Pancreas (tissue), 10 donors: ENCODE results near the gene CACNA2D3. TPM values are rescaled to one million over a fixed set of nuclear protein-coding genes. Genes with fewer than 3 reads are reported as not detected.

Experiments
- ATAC-seq, 4 donors: fragments of 200-7000 bp; cut with Tn5 transposase; one replicate each; pipeline versions ENCODE4 v1.8.0 to v1.9.1; 2020; ENCODE audit warnings: mild to moderate bottlenecking in 4 of 4, moderate library complexity in 4 of 4
- DNase-seq, 6 donors: peaks; one replicate each; pipeline ENCODE4 v3.0.0-alpha.2; 2020
- FAIRE-seq: peaks from 2 replicates; lab custom pipeline; 2012; peaks lifted over from hg19 to GRCh38; lab: Jason Lieb, UNC
- H3K27ac ChIP-seq, 4 donors: fragments of 200-600 bp; sonication (generic); 1 replicate in 3 of 4; 2 replicates in 1 of 4; pipeline versions ENCODE4 v1.5.0 to v1.8.0; 2020
- H3K27me3 ChIP-seq, 4 donors: fragments of 200-600 bp; one replicate each; pipeline ENCODE4 v1.8.0; 2021
- H3K36me3 ChIP-seq, 3 donors: fragments of 200-600 bp; sonication (generic) in 1 of 3; one replicate each; pipeline versions ENCODE4 v1.5.0 to v1.8.0; 2020 to 2021
- H3K4me1 ChIP-seq, 3 donors: fragments of 200-600 bp; one replicate each; pipeline ENCODE4 v1.8.0; 2021
- H3K4me3 ChIP-seq, 4 donors: fragments of 200-600 bp; sonication (generic) in 2 of 4; one replicate each; pipeline versions ENCODE4 v1.5.0 to v1.8.0; 2020 to 2021
- H3K9me3 ChIP-seq, 4 donors: fragments of 200-600 bp; one replicate each; pipeline ENCODE4 v1.8.0; 2021
- CTCF ChIP-seq, 4 donors: fragments of 200-600 bp; sonication (generic) in 3 of 4; IDR thresholded peaks; one replicate each; pipeline versions ENCODE4 v1.5.0 to v1.8.0; 2021; ENCODE audit warnings: antibody characterized with exemption in 4 of 4
- WGBS, 2 donors: extraction: QIAGEN DNeasy Blood & Tissue Kit; methylation state at CpG; one replicate each; pipeline ENCODE4 v1.1.7; 2013; 5-methylcytosine and 5-hydroxymethylcytosine counted together
- intact Hi-C, 3 donors: fragments of 100-400 bp; cut with DNase I; formaldehyde crosslinking; loops; one replicate each; pipeline versions ENCODE4 v1.11.1 to v1.14.2; 2022
- polyA plus RNA-seq, 2 donors: library from polyadenylated mRNA; stranded (reverse); fragments of 200-250 nt; gene quantifications; one replicate each; pipeline ENCODE4 v1.2.3, GENCODE V29; 2013
- total RNA-seq, 6 donors: library from RNA; stranded (reverse); fragmentation: NEBNext Ultra II Directional in 4 of 6; extraction: Animal tissue kit (Norgen Biotek cat#: 25700) in 4 of 6; gene quantifications; one replicate each; pipeline versions ENCODE4 v1.2.1 to v1.2.4, GENCODE V29; 2021 to 2023
- donor health status: healthy with polysubstance abuse.
- donor health status: DM: no; HTN: no; CAD: no; lungs with moderate emphysema.
- donor health status: DM: no; HTN: no; CAD: no.
- donor health status: control.
- donor health status: control.
- donor health status: Bipolar disorder and iron deficiency.
- donor health status: DM: yes; HTN: yes; CAD: no.
- donor health status: DM: no; HTN: no; CAD: no.
- donor health status: DM: no; HTN: no; CAD: no.
- donor health status: DM: yes; HTN: yes; CAD: no.

CACNA2D3 gene
- total and polyA plus RNA-seq, 8 donors, result 0.19 to 0.75 (median 0.37) TPM; not detected in 2

DNA sequence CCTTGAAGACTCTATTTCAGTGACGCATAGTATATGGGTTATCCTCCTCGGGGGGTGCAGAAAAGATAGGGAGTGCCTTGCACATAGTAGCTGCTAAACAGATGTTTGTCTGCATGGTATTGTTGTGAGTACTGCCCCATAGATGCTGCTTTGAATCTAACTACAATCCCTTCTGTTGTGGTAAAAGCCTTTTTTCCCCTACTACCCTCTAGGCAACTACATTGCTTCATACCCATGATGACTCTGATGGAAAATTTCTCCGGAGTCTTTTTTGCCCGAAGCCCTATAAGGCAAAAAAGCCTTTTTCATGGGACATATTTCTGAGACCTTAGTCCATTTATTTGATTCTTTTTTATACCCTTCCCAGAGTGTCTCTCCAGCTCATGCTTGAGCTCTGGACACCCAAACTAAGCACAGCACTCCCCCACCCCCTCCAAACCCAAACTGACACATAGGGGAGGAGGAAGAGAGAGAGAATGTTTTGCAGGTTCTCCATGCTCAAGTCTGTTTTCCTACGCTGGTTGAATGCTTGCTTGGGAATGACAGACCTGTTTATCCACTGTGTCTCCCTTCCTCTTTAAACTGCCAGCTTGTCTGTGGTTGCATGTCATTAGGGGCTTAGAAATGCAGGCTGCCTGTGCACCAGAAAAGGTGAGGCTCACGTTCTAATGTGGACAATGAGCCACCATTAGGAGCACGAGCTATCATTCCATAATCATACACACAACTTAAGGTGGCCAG is 752.6 kb downstream of the CACNA2D3 start:
- intact Hi-C loops, result no loop called here
- DNase-seq (no peak), ATAC-seq (no peak), FAIRE-seq (no peak)
- no peaks in the 10 kb centered on the region for H3K36me3 ChIP-seq
- H3K27me3 ChIP-seq, result peaks cover 0 to 6% (median 0%) of the 10 kb centered on the region in 4 donors
- H3K27ac ChIP-seq, result no peak overlapping the region
- TF ChIP-seq CTCF (IDR thresholded peaks at IDR 0.05), result no peak
- no peaks in the 10 kb centered on the region for H3K9me3 ChIP-seq
- WGBS, 2 donors, result 63 to 68% methylated on average over 7 of the region's 7 CpGs
- H3K4me3 ChIP-seq, result no peak overlapping the region
- no peaks in the 10 kb centered on the region for H3K4me1 ChIP-seq

GRCh38 chr3:54875596-54876268 is 753.4 kb downstream of the CACNA2D3 start:
- WGBS, 2 donors, result 72 to 79% methylated on average over 8 of the region's 8 CpGs
- Histone ChIP-seq H3K27me3 (peaks cover 0 to 6% (median 0%) of the 10 kb centered on the region in 4 donors), H3K4me1 (no peaks in the 10 kb centered on the region), H3K4me3 (no peak overlapping the region), H3K27ac (no peak overlapping the region), H3K9me3 (no peaks in the 10 kb centered on the region), H3K36me3 (no peaks in the 10 kb centered on the region)
- DNase-seq (no peak), ATAC-seq (no peak), FAIRE-seq (no peak)
- intact Hi-C loops, result no loop called here
- no peak for TF ChIP-seq CTCF (IDR thresholded peaks at IDR 0.05)

GRCh38 chr3:54876694-54877093 is 754.3 kb downstream of the CACNA2D3 start:
- FAIRE-seq, result no peak
- H3K36me3 ChIP-seq, result no peaks in the 10 kb centered on the region
- DNase-seq, result no peak
- intact Hi-C loops, result no loop called here
- 70 to 76% methylated on average over 5 of the region's 5 CpGs for WGBS, 2 donors
- H3K4me3 ChIP-seq, result no peak overlapping the region
- no peaks in the 10 kb centered on the region for H3K4me1 ChIP-seq
- H3K27ac ChIP-seq, result no peak overlapping the region
- no peaks in the 10 kb centered on the region for H3K9me3 ChIP-seq
- peaks cover 0 to 6% (median 0%) of the 10 kb centered on the region in 4 donors for H3K27me3 ChIP-seq
- no peak for ATAC-seq
- no peak for TF ChIP-seq CTCF (IDR thresholded peaks at IDR 0.05)

- H3K4me1 ChIP-seq, result no peaks in the 10 kb centered on the region
- no peak overlapping the region for H3K4me3 ChIP-seq
- no peak for FAIRE-seq
- DNase-seq, result no peak
- no peak for TF ChIP-seq CTCF (IDR thresholded peaks at IDR 0.05)
- H3K27ac ChIP-seq, result no peak overlapping the region
- WGBS, 2 donors, result 70 to 87% methylated on average over 4 of the region's 4 CpGs
- H3K27me3 ChIP-seq, result peaks cover 0 to 6% (median 0%) of the 10 kb centered on the region in 4 donors
- intact Hi-C loops, result no loop called here
- ATAC-seq, result no peak
- H3K9me3 ChIP-seq, result no peaks in the 10 kb centered on the region
- H3K36me3 ChIP-seq, result no peaks in the 10 kb centered on the region
These were observed 755.4 kb downstream of the CACNA2D3 start for GRCh38 chr3:54877730-54878129.

- DNase-seq, result no peak
- no peak for ATAC-seq
- Histone ChIP-seq H3K36me3 (no peaks in the 10 kb centered on the region), H3K4me1 (no peaks in the 10 kb centered on the region), H3K27ac (no peak overlapping the region), H3K9me3 (no peaks in the 10 kb centered on the region), H3K4me3 (no peak overlapping the region), H3K27me3 (peaks cover 0 to 6% (median 0%) of the 10 kb centered on the region in 4 donors)
- FAIRE-seq, result no peak
- intact Hi-C loops, result no loop called here
- 46 to 53% methylated on average over 7 of the region's 7 CpGs for WGBS, 2 donors
- no peak for TF ChIP-seq CTCF (IDR thresholded peaks at IDR 0.05)
These were observed 755.8 kb downstream of the CACNA2D3 start for GRCh38 chr3:54878145-54878544.
